ENCODE data around the gene HES7.
"Not testable (repeated sequence)": the region's sequence is repeated elsewhere in the genome, so short reads cannot be mapped to it uniquely, and the experiment has no call there.

HES7 gene

GRCh38 chr17:8123695-8124349 lies at the start of gene HES7:
Gene HES7, minus strand, starts transcription at chr17:8124106. Its CDS starts 22 bp downstream, at chr17:8124084.
- DNase-seq, result no peak

- DNase-seq, result peak; percentile 90
Measured at GRCh38 chr17:8173056-8173870, 49.4 kb upstream of the HES7 start.

- DNase-seq, result not testable (repeated sequence)
Measured at GRCh38 chr17:8170186-8170585, 46.3 kb upstream of the HES7 start.

GRCh38 chr17:8167526-8167925 lies 43.6 kb upstream of the HES7 start:
- no peak for DNase-seq

- DNase-seq, result no peak
Measured at GRCh38 chr17:8166731-8167130, 42.8 kb upstream of the HES7 start.

- no peak for DNase-seq
Measured at GRCh38 chr17:8164815-8165131, 40.9 kb upstream of the HES7 start.

- DNase-seq, result no peak
Measured at GRCh38 chr17:8163978-8164814, 40.3 kb upstream of the HES7 start.

- DNase-seq, result no peak
Measured at GRCh38 chr17:8162997-8163977, 39.4 kb upstream of the HES7 start.

- DNase-seq, result no peak
Measured at GRCh38 chr17:8162233-8162996, 38.5 kb upstream of the HES7 start, which contains the start of gene VAMP2. Gene VAMP2, minus strand, starts transcription at chr17:8162948. Its CDS starts 69 bp downstream, at chr17:8162879.

- DNase-seq, result no peak
Measured at GRCh38 chr17:8161289-8162232, 37.7 kb upstream of the HES7 start.

GRCh38 chr17:8160741-8161221 lies 36.9 kb upstream of the HES7 start:
- DNase-seq, result no peak

- no peak for DNase-seq
Measured at GRCh38 chr17:8160224-8160577, 36.3 kb upstream of the HES7 start.

- DNase-seq, result no peak
Measured at GRCh38 chr17:8159459-8160223, 35.7 kb upstream of the HES7 start.

GRCh38 chr17:8159032-8159400 lies 35.1 kb upstream of the HES7 start:
- DNase-seq, result no peak

- peak; percentile 17 for DNase-seq
Measured at GRCh38 chr17:8158267-8159031, 34.5 kb upstream of the HES7 start.

- peak; percentile 98 for DNase-seq
Measured at GRCh38 chr17:8156246-8156992, 32.5 kb upstream of the HES7 start.

- no peak for DNase-seq
Measured at GRCh38 chr17:8155996-8156245, 32.0 kb upstream of the HES7 start.
